COLO668 (cell line): ENCODE measurements around the gene CADM2.
"Not testable (repeated sequence)": the region's sequence is repeated elsewhere in the genome, so short reads cannot be mapped to it uniquely, and the experiment has no call there.

Source experiments
- DNase-seq: peaks from one replicate; lab custom pipeline; 2025; ENCODE audit not compliant: unreplicated experiment; lab: John Stamatoyannopoulos, UW

Gene CADM2

DNA sequence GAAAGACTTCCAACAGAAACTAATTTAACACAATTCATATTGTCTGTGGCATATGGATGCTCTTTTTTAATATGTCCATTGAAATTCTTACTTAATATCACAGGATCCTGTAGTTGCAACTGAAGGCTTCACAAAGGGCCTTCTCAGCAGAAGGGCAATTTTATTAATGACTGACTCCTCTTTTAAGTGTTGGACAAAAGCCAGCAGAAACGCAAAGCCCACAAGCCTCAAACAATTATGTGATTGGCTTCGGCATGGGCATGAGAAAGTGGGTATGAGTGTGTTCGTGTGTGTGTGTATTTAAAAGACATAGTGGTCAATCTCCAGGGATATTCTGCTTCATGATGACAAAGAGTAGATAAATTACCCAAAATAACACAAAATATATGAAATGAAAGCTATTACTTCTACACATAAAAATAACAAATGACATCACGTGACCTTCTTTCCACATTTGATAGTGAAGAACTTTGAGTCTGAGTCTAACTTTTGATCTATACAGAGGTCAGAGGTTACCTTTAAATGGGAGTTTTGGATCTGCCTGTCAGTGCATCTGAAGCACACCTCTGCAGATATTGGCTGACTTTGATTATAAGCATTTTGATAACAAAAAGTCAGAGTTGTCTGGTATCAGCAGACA lies 496.9 kb downstream of the CADM2 start:
- DNase-seq = no peak

GRCh38 chr3:85474241-85474640 lies 515.5 kb downstream of the CADM2 start:
- DNase-seq = no peak

DNA sequence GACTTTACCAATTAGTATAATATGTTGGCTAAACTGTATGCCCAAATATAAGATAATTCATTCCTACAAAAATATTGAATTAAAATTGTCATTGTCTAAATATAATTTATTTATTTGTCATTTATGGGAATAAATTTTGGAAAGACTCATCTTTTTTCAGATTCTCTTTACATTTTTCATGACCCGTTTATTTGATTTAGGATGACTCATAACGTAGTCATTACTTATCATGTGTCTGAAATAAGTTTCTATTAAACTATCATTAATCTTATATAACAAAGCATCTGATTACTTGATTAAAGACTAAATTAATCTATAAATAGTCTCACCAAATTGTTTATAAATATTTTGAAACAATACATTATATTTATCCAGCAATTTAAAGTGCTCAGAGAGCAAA lies 516.6 kb downstream of the CADM2 start:
- no peak for DNase-seq

DNA sequence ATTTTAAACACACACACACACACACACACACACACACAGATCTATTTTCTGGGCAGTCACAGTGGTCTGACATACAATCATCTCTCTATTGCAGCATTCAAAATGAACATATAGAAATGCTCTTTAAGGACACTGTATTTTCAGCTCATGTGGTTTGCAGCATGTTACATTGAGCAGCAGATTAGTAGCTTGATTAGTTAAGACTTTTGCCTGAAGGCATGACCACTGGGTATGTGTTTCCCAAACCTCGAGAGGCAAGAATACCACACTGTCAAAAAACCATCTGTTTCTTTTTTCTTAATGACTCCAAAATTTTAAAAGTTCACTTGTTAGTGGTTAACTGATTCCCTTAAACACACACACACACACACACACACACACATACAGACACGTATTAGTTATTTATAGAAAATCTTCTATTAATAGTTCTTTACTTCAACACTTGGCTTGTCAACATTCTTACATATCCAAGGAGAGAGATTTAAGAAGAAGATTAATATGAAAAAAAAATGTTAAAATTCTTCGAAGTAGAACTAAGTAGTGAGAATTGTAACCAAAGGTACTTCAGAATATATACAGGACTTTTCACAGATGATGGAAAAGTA lies 518.2 kb downstream of the CADM2 start:
- no peak for DNase-seq

GRCh38 chr3:85481411-85482212 lies 522.8 kb downstream of the CADM2 start:
- no peak for DNase-seq

GRCh38 chr3:85482213-85482490 lies 523.4 kb downstream of the CADM2 start:
- DNase-seq = no peak

- DNase-seq = no peak
These were observed 525.2 kb downstream of the CADM2 start for GRCh38 chr3:85483986-85484385.

GRCh38 chr3:85487375-85487774 lies 528.6 kb downstream of the CADM2 start:
- no peak for DNase-seq

DNA sequence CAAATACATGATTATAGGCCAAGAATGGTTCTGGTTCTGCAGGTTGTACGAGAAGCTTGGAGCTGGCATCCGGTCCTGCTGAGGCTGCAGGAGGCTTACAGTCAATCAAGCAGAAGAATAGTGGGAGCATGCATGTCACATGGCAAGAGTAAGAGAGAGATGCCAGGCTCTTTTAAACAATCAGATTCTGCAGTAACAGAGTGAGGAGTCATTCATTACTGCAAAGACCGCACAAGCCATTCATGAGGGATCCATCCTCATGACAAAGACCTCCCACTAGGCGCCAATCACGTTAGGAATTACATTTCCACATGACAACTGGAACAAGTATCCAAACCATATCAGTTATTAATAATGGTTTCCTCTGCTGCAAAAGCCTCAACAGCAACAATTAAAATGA lies 536.8 kb downstream of the CADM2 start:
- no peak for DNase-seq

DNA sequence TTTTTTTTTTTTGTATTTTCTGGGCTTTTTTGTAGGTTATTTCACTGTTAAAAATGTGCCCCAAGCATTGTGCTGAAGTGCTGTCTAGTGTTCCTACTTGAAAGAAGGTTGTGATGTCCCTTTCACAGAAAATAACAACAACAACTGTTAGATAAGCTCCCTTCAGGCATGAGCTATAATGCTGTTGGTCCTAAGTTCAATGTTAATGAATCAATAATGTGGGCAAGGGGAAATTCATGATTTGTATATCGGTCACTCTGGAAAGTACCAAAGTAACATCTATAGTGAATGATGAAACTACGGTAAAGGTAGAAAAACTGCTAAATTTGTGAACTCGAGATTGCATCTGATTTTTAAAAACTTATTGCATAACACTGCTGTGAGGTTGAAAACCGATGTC lies 539.4 kb downstream of the CADM2 start:
- no peak for DNase-seq

DNA sequence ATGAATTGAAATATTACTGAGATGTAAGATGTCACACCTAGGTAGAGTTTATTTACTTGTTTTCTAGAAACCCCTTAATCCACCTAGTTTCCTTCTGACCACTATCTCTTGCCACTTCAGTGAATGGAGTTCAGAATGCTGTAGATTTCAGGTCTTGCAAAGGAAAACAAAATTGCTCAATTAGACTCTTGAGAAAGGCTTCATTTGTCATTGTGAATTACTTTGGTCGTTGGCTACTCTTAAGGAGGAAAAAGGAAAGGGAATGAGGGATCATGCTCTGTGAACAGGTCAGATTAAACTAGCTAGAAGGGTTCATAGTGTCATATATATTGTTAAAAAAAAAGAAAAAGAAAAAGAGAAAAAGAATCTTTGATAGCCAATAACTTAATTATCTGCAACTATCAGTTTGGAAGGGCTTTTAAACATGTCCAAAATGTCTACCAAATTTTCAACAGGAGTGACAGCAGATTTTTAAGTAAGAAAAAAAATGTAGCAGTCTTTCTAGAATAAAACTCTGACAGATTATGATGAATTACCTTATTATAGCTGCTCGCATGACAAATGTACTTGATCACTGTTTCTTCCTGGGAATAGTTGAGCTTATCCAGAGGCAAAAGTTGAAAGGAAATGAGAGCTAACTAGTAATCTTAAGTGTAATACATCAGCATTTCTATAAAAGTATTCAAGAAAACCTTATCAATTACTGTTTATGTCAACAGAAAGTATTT lies 543.5 kb downstream of the CADM2 start:
- DNase-seq = no peak

GRCh38 chr3:85504129-85504784 lies 545.5 kb downstream of the CADM2 start:
- not testable (repeated sequence) for DNase-seq

DNA sequence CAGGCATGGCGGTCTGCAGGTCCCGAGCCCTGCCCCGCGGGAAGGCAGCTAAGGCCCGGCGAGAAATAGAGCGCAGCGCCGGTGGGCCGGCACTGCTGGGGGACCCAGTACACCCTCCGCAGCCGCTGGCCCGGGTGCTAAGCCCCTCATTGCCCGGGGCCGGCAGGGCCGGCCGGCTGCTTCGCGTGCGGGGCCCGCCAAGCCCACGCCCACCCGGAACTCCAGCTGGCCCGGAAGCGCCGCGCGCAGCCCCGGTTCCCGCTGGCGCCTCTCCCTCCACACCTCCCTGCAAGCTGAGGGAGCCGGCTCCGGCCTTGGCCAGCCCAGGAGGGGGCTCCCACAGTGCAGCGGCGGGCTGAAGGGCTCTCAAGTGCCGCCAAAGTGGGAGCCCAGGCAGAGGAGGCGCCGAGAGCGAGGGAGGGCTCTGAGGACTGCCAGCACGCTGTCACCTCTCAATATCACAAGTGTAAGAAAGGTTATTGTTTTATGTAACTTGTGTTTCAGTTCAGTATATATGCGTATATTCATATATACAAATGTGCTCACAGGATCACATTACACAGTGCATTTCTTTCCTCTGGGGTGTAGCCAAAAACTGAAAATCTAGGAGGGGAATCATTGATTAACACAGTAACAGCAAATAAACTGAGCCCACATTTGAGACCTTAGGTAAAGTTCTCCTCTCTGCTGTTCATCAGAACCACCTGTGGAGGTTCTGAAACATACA lies 546.2 kb downstream of the CADM2 start:
- DNase-seq = not testable (repeated sequence)

DNA sequence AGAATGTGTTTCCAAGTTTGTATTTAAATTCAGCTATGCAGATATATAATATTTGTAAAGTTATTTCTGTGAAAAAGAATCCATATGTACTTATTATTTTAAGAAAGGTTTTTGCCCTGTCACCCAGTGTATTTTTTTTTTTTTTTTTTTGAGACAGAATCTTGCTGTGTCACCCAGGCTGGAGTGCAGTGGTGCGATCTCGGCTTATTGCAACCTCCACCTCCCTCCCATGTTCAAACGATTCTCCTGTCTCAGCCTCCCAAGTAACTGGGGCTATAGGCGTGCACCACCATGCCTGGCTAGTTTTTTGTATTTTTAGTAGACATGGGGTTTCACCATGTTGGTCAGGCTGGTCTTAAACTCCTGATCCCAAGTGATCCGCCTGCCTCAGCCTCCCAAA lies 548.3 kb downstream of the CADM2 start:
- DNase-seq = not testable (repeated sequence)

GRCh38 chr3:85508659-85509058 lies 549.9 kb downstream of the CADM2 start:
- no peak for DNase-seq

DNA sequence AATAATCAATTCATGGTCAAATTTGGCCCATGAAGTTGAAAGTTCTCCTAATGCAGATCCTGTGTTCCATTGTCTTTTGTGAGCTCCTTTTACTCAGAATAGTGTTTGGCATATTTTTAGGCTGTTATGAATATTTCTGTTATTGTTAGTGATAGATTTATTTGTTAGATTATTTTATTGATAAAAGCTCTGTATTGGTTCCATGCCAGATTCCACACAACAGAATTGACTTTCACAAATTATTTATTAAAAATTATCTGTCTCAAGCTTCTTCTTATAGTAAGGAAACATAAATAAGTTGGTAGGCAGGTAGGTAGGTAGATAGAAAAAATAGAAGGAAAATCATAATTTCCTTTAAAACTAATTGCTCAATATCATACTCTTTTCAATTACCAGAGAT lies 557.4 kb downstream of the CADM2 start:
- no peak for DNase-seq

DNA sequence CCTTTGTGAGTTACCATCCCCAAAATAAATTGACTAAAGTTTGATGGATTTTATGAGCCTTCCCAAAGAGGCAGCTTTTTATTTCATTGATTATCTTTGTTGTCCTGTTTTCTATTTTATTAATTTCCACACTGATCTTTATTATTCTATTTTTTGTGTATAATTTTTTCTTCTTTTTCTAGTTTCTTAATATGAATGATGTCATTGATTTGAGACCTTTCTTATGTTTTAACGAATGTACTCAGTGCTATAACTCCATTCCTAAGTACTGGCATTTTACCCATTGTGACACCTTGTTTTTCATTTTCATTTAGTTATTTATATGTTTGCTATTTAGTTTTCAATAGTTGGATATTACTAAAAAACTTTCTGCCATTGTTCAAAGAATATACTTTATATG lies 565.3 kb downstream of the CADM2 start:
- no peak for DNase-seq

DNA sequence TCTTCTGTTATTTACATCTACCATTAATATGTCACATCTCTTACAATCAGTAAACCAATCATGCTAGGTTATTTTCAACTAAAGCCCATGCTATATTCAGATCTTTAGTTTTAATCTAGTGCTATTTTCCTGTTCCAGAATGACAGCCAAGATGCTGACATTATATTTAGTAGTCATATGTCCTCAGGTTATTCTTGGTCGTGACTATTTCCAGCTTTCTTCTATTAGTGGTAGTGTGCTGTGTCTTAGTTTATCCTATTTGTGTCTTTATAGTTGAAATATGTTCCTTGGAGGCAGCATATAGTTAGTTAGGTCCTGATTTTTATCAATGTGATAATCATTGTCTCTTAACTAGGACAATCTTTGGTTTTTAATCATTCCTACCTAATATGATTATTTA lies 566.5 kb downstream of the CADM2 start:
- no peak for DNase-seq

DNA sequence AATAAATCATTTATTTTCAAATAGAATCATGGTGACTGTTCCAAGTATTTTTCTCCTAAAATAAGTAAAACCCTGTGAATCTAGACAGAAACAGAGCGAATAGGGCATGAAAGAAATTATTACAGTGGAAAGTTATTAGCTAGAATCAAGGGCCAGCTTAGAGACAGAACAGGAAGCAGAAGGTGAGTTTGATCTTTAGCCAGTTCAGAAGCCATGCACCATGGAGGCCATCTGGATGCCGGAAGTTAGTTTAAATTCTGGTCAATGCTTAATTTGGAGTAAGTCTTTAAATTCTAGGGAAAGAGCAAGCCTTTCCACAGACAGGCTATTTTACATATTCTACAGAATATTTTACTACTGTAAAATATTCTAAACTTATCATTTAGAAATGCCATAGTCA lies 574.8 kb downstream of the CADM2 start:
- no peak for DNase-seq

- DNase-seq = no peak
These were observed 576.7 kb downstream of the CADM2 start for GRCh38 chr3:85535517-85535916.

GRCh38 chr3:85539232-85539631 lies 580.4 kb downstream of the CADM2 start:
- no peak for DNase-seq
